Ovary (tissue), 9 donors: Measurements from ENCODE around the gene ATP6V1C2. TPM values are rescaled to one million over a fixed set of nuclear protein-coding genes. Genes with fewer than 3 reads are reported as not detected.

Experiments used
- DNase-seq, 5 donors: peaks; one replicate each; pipeline ENCODE4 v3.0.0-alpha.2; 2019 to 2020
- H3K27ac ChIP-seq, 2 donors: fragments of 200-600 bp; one replicate each; pipeline versions ENCODE4 v1.5.1 to v1.8.0; 2019 to 2022
- H3K27me3 ChIP-seq: fragments of 200-600 bp; one replicate; pipeline ENCODE4 v1.8.0; 2022
- H3K36me3 ChIP-seq: fragments of 200-600 bp; sonication (generic); one replicate; pipeline ENCODE4 v1.5.1; 2019
- H3K4me1 ChIP-seq: one replicate; pipeline ENCODE4 v1.8.1; 2013; ENCODE audit warnings: mild to moderate bottlenecking, moderate library complexity; ENCODE audit not compliant: insufficient read depth
- H3K4me3 ChIP-seq: fragments of 200-600 bp; sonication (generic); one replicate; pipeline ENCODE4 v1.5.1; 2017
- H3K9me3 ChIP-seq, 2 donors: fragments of 200-600 bp in 1 of 2; sonication (generic) in 1 of 2; one replicate each; pipeline versions ENCODE4 v1.5.1 to v1.8.1; 2013 to 2019; ENCODE audit warnings: mild to moderate bottlenecking in 1 of 2, moderate library complexity in 1 of 2
- EP300 ChIP-seq: sonication (generic); formaldehyde crosslinking; IDR thresholded peaks from one replicate; pipeline ENCODE4 v1.6.1; 2017; ENCODE audit warnings: antibody characterized with exemption
- POLR2A ChIP-seq: fragments of 450-650 bp; IDR thresholded peaks from one replicate; pipeline ENCODE4 v1.6.1; 2017; ENCODE audit warnings: antibody characterized with exemption, mild to moderate bottlenecking, moderate library complexity
- WGBS, 3 donors: extraction: QIAGEN DNeasy Blood & Tissue Kit in 1 of 3; methylation state at CpG; one replicate each; pipeline versions ENCODE4 v1.1.5 to v1.1.7; 2013 to 2017; 5-methylcytosine and 5-hydroxymethylcytosine counted together
- intact Hi-C, 4 donors: fragments of 100-400 bp; cut with DNase I; formaldehyde crosslinking; loops; one replicate each; pipeline versions ENCODE4 v1.11.0 to v1.15.1; 2022 to 2023
- polyA plus RNA-seq, 2 donors: library from polyadenylated mRNA; stranded (reverse); fragments of 200-250 nt in 1 of 2; fragments of 350-450 nt in 1 of 2; fragmentation: Illumina TruSeq in 1 of 2; extraction: RNeasy Lipid Tissue Mini Kit (QIAGEN cat#74804) in 1 of 2; gene quantifications; one replicate each; pipeline ENCODE4 v1.2.3, GENCODE V29; 2013 to 2014
- total RNA-seq, 7 donors: library from RNA; depleted of rRNA in 2 of 7; stranded (reverse); fragments of >200 nt in 2 of 7; fragmentation: NEBNext Ultra II Directional in 3 of 7; extraction: Animal tissue kit (Norgen Biotek cat#: 25700) in 3 of 7; gene quantifications; one replicate each; pipeline versions ENCODE4 v1.1.0 to v1.2.4, GENCODE V29; 2016 to 2023
- TF ChIP-seq, protein P1 (sequence below), 3 donors: fragments of 450-650 bp in 2 of 3; fragments of 200-600 bp in 1 of 3; IDR thresholded peaks; one replicate each; pipeline versions ENCODE4 v1.5.1 to v1.8.0; 2016 to 2022; ENCODE audit warnings: antibody characterized with exemption in 3 of 3, mild to moderate bottlenecking in 1 of 3
- donor health status: DM: no; HTN: no; CAD: no; lungs with moderate emphysema.
- donor health status: DM: no; HTN: no; CAD: no.
- donor health status: Bipolar disorder and iron deficiency.
- donor health status: DM: yes; HTN: yes; CAD: no.
- donor health status: DM: no; HTN: no; CAD: no.
- donor health status: DM: yes; HTN: yes; CAD: no.

ATP6V1C2 gene
- total and polyA plus RNA-seq, 9 donors, result 0.17 to 10.8 (median 0.60) TPM; not detected in 2

DNA sequence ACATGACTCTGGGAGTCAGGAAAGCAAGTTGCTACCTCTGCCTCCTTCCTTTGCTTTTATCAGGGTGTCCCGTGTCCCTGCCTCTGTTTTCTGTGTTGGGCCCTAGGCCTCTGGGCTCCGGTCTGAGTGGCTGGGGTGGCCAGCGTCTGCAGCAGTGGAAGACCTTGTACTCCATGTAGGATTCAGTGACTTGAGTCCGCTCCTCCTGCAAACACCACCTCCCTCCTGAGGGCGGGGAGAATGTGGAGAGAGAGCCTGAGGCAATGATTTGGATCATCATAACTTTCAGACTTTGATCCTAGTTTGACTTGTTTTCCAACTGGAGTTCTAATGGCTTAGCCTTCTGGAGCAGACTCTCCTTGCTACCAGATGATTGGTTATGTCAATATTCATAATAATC, 30.8 kb downstream of the ATP6V1C2 start:
- intact Hi-C loops, result no loop called here
- Histone ChIP-seq H3K27me3 (no peaks in the 10 kb centered on the region), H3K27ac (no peak overlapping the region), H3K4me3 (no peak overlapping the region), H3K36me3 (no peaks in the 10 kb centered on the region), H3K4me1 (no peaks in the 10 kb centered on the region), H3K9me3 (no peaks in the 10 kb centered on the region)
- no peak for DNase-seq
- TF ChIP-seq POLR2A, result no peak
- no peak for TF ChIP-seq EP300
- TF ChIP-seq, protein P1, sequence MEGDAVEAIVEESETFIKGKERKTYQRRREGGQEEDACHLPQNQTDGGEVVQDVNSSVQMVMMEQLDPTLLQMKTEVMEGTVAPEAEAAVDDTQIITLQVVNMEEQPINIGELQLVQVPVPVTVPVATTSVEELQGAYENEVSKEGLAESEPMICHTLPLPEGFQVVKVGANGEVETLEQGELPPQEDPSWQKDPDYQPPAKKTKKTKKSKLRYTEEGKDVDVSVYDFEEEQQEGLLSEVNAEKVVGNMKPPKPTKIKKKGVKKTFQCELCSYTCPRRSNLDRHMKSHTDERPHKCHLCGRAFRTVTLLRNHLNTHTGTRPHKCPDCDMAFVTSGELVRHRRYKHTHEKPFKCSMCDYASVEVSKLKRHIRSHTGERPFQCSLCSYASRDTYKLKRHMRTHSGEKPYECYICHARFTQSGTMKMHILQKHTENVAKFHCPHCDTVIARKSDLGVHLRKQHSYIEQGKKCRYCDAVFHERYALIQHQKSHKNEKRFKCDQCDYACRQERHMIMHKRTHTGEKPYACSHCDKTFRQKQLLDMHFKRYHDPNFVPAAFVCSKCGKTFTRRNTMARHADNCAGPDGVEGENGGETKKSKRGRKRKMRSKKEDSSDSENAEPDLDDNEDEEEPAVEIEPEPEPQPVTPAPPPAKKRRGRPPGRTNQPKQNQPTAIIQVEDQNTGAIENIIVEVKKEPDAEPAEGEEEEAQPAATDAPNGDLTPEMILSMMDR (IDR thresholded peaks at IDR 0.05), result no peak
- WGBS, 3 donors, result 62 to 78% (median 67%) methylated on average over 5 of the region's 5 CpGs

DNA sequence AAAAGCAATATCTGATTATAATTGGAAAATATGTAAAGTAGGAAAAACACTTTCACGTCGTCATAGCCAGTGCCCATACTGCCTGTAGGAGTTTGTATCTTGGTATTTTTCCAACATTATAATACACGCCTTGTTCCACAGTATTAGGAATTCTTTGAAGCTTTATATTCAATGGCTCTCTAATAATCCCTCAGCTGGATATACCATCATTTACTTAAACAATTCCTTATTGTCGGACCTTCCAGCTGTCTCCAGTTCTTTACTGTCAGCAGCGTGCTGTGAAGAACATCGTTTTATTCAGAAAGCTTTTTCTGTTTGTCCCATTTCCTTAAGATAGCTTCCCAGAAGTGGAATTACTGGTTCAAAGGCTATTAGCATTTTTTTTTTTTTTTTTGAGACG, 31.7 kb downstream of the ATP6V1C2 start:
- no peaks in the 10 kb centered on the region for H3K4me1 ChIP-seq
- H3K27ac ChIP-seq, result no peak overlapping the region
- H3K9me3 ChIP-seq, result no peaks in the 10 kb centered on the region
- H3K27me3 ChIP-seq, result no peaks in the 10 kb centered on the region
- TF ChIP-seq, protein P1 (IDR thresholded peaks at IDR 0.05), result no peak
- intact Hi-C loops, result no loop called here
- no peaks in the 10 kb centered on the region for H3K36me3 ChIP-seq
- H3K4me3 ChIP-seq, result no peak overlapping the region
- DNase-seq, result no peak
- 53 to 66% (median 55%) methylated on average over 7 of the region's 7 CpGs for WGBS, 3 donors

DNA sequence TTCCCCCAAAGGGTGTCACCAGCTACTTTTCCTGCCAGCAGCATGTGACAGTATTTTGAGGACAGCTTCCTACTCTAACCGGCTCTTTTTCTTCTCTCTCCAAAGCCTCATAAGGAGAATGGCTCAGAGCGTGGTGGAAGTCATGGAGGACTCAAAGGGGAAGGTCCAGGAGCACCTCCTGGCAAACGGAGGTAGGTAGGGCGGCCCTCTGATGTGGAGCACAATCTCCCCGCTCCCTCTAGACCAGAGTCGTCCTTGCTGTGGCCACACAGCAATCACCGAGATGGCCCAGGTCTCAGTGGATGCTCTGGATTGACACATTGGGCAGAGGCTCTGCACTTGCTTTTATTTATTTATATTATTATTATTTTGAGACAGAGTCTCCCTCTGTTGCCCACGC, 32.4 kb downstream of the ATP6V1C2 start:
- Histone ChIP-seq H3K9me3 (no peaks in the 10 kb centered on the region), H3K27ac (no peak overlapping the region), H3K36me3 (no peaks in the 10 kb centered on the region), H3K27me3 (no peaks in the 10 kb centered on the region), H3K4me3 (no peak overlapping the region), H3K4me1 (no peaks in the 10 kb centered on the region)
- WGBS, 3 donors, result 86 to 90% (median 89%) methylated on average over 8 of the region's 8 CpGs
- intact Hi-C loops, result no loop called here
- DNase-seq, result no peak
- TF ChIP-seq, protein P1 (IDR thresholded peaks at IDR 0.05), result no peak

DNA sequence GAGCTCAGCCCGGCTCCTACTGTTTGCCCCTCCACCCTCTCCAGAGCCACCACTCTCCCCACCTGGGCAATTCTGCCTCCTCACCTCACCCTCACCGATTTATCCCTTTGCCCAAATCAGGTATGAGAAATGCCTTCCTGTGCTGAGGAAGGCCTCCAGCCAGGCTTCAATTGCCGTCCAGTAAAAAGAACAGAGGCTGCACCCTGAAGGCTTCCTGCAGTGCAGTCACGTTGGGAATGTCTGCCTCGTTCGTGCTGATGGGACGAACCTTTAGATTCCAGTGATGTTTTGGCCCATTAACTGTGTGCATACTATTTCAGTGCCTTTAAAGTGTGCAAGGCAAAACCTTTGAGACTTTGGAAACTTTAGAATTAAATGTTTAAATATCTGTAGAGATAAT, 34.2 kb downstream of the ATP6V1C2 start:
- Histone ChIP-seq H3K27me3 (no peaks in the 10 kb centered on the region), H3K36me3 (no peaks in the 10 kb centered on the region), H3K4me3 (no peak overlapping the region), H3K27ac (no peak overlapping the region), H3K4me1 (no peaks in the 10 kb centered on the region), H3K9me3 (no peaks in the 10 kb centered on the region)
- TF ChIP-seq, protein P1 (IDR thresholded peaks at IDR 0.05), result no peak
- TF ChIP-seq EP300 (no peak), POLR2A (no peak)
- DNase-seq, result no peak
- intact Hi-C loops, result no loop called here
- WGBS, 3 donors, result 48 to 59% (median 51%) methylated on average over 7 of the region's 7 CpGs

DNA sequence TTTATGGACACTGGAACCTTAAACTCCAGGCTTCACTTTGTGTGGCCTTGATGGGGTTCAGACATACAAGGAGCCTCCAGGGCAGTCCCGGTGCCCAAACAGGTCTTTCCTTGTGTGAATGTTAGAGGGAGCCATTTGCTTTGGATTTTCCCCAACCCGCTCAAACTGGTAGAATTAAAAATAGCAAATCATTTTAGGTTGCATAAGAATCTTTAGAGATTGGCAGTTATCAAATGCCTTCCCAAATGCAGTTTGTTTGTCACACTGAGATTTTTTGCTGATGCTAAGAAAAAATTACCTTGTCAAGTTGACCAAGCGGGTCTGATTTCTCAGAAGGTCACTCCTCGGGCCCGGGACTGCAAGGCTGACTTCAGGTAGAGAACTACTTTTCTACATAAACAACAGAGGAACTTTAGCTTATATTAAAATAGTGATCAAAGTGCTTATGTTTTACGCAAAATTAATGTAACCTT, 36.4 kb downstream of the ATP6V1C2 start:
- Histone ChIP-seq H3K27ac (no peak overlapping the region), H3K27me3 (no peaks in the 10 kb centered on the region), H3K4me3 (no peak overlapping the region), H3K36me3 (no peaks in the 10 kb centered on the region), H3K9me3 (no peaks in the 10 kb centered on the region), H3K4me1 (no peaks in the 10 kb centered on the region)
- TF ChIP-seq EP300 (no peak), POLR2A (no peak)
- TF ChIP-seq, protein P1 (IDR thresholded peaks at IDR 0.05), result no peak
- intact Hi-C loops, result no loop called here
- DNase-seq, result no peak
- 79 to 84% (median 82%) methylated on average over 6 of the region's 6 CpGs for WGBS, 3 donors
